WTC11 (cell line): ENCODE measurements around the gene EBF3. TPM values are rescaled to one million over a fixed set of nuclear protein-coding genes. Genes with fewer than 3 reads are reported as not detected.

Experiments used
- ATAC-seq: fragments of 200-7000 bp; cut with Tn5 transposase; 2 replicates; pipeline ENCODE4 v1.10.0; 2021; ENCODE audit warnings: mild to moderate bottlenecking, moderate library complexity
- CTCF ChIA-PET: fragments of 300-600 bp; sonication (Branson Sonifier 250); formaldehyde crosslinking; loops from one replicate; lab custom pipeline; 2021; ENCODE audit warnings: antibody characterized with exemption; lab: Charles Lee
- POLR2A ChIA-PET: fragments of 350-600 bp; sonication (Branson Sonifier 250); formaldehyde crosslinking; loops from one replicate; lab custom pipeline; 2021; ENCODE audit warnings: antibody characterized with exemption; lab: Charles Lee
- DNase-seq: peaks from one replicate; pipeline ENCODE4 v3.0.0; 2021; ENCODE audit warnings: low spot score
- H3K27ac Mint-ChIP-seq: 2 replicates; pipeline ENCODE4 v1.8.0; 2021; ENCODE audit warnings: mixed read lengths
- H3K27me3 Mint-ChIP-seq: 2 replicates; pipeline ENCODE4 v1.8.0; 2021; ENCODE audit warnings: low read depth, mild to moderate bottlenecking, moderate library complexity, mixed read lengths
- H3K36me3 Mint-ChIP-seq: 2 replicates; pipeline ENCODE4 v1.8.0; 2021; ENCODE audit warnings: mixed read lengths
- H3K4me1 Mint-ChIP-seq: 2 replicates; pipeline ENCODE4 v1.8.0; 2022; ENCODE audit warnings: mixed read lengths
- H3K4me3 Mint-ChIP-seq: 2 replicates; pipeline ENCODE4 v1.8.0; 2021; ENCODE audit warnings: mild to moderate bottlenecking, moderate library complexity, mixed read lengths
- H3K9me3 Mint-ChIP-seq: 2 replicates; pipeline ENCODE4 v1.8.0; 2021; ENCODE audit warnings: mixed read lengths
- ETV6 ChIP-seq: sonication (generic); formaldehyde crosslinking; IDR thresholded peaks from 2 replicates; pipeline ENCODE4 v1.8.1; 2022; ENCODE audit warnings: mild to moderate bottlenecking, missing genetic modification reagents
- GABPB1 ChIP-seq: sonication (generic); formaldehyde crosslinking; IDR thresholded peaks from 2 replicates; pipeline ENCODE4 v1.8.1; 2023; ENCODE audit warnings: mild to moderate bottlenecking, missing genetic modification reagents
- JUN ChIP-seq: sonication (generic); formaldehyde crosslinking; IDR thresholded peaks from 2 replicates; pipeline ENCODE4 v1.8.0; 2023; ENCODE audit warnings: mild to moderate bottlenecking, missing genetic modification reagents
- NFATC4 ChIP-seq: fragments of 250-450 bp; sonication (Bioruptor Pico); IDR thresholded peaks from 2 replicates; pipeline ENCODE4 v1.9.0; 2021; ENCODE audit warnings: mild to moderate bottlenecking
- RORB ChIP-seq: fragments of 250-450 bp; sonication (Bioruptor Pico); IDR thresholded peaks from 2 replicates; pipeline ENCODE4 v1.9.0; 2021; ENCODE audit warnings: mild to moderate bottlenecking
- TCF7 ChIP-seq: sonication (generic); formaldehyde crosslinking; IDR thresholded peaks from 2 replicates; pipeline ENCODE4 v1.8.0; 2022; ENCODE audit warnings: mild to moderate bottlenecking, low read depth, missing genetic modification reagents, moderate library complexity
- ZNF263 ChIP-seq: sonication (generic); formaldehyde crosslinking; IDR thresholded peaks from 2 replicates; pipeline ENCODE4 v1.8.1; 2022; ENCODE audit warnings: low read depth, mild to moderate bottlenecking, moderate library complexity, missing genetic modification reagents
- total RNA-seq: library from RNA; stranded (reverse); gene quantifications from 3 replicates; pipeline ENCODE4 v1.2.3, GENCODE V29; 2021
- TF ChIP-seq, protein P1 (sequence below): sonication (generic); formaldehyde crosslinking; IDR thresholded peaks from 2 replicates; pipeline ENCODE4 v1.8.1; 2022; ENCODE audit warnings: mild to moderate bottlenecking, moderate library complexity, missing genetic modification reagents
- TF ChIP-seq, protein P2 (sequence below): sonication (generic); formaldehyde crosslinking; IDR thresholded peaks from 2 replicates; pipeline ENCODE4 v1.8.1; 2023; ENCODE audit warnings: mild to moderate bottlenecking, moderate library complexity, missing genetic modification reagents
- TF ChIP-seq, protein P3 (sequence below): sonication (generic); formaldehyde crosslinking; IDR thresholded peaks from 2 replicates; pipeline ENCODE4 v1.8.0; 2023; ENCODE audit warnings: missing genetic modification reagents, mild to moderate bottlenecking, borderline replicate concordance
- TF ChIP-seq, protein P4 (sequence below): sonication (generic); formaldehyde crosslinking; IDR thresholded peaks from 2 replicates; pipeline ENCODE4 v1.8.1; 2022; ENCODE audit warnings: mild to moderate bottlenecking, missing genetic modification reagents, moderate library complexity, borderline replicate concordance
- TF ChIP-seq, protein P5 (sequence below): sonication (generic); formaldehyde crosslinking; IDR thresholded peaks from 2 replicates; pipeline ENCODE4 v1.8.1; 2023; ENCODE audit warnings: mild to moderate bottlenecking, missing genetic modification reagents
- TF ChIP-seq, protein P6 (sequence below): fragments of 250-450 bp; sonication (Bioruptor Pico); IDR thresholded peaks from 2 replicates; pipeline ENCODE4 v1.9.0; 2021; ENCODE audit warnings: mild to moderate bottlenecking, borderline replicate concordance

The EBF3 gene
- total RNA-seq, 1 experiment from 2014 or later: 1.2 TPM

DNA sequence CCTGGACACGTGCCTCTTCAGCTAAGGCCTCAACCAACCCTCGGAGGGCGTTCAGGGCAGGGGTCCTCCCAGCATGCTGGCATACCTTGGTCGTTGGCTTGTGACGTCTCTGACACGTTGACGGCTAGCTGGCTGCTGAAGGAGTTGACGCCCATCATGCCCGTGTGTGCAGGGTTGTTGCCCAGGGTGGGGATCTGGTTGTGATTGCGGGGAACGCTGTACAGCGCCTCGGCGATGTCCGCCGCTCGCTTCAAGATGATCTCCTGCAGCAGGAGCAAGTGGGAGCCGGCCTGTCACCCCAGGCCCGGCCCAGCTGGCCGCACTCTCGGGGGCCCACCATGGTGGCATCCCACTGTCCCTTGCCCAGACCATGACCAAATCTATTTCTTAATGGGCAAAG is 122.0 kb downstream of the EBF3 start:
- H3K36me3 Mint-ChIP-seq: no peaks in the 10 kb centered on the region
- peaks cover 16% of the 10 kb centered on the region for H3K4me1 Mint-ChIP-seq
- ATAC-seq: no peak
- ChIA-PET CTCF (interaction anchor here (0.7 kb wide), 1 partner anchor 329 kb away, joined by 5 read pairs; no protein-coding TSS in a partner anchor), POLR2A (no interaction called here)
- H3K4me3 Mint-ChIP-seq: no peak overlapping the region
- H3K9me3 Mint-ChIP-seq: no peaks in the 10 kb centered on the region
- TF ChIP-seq, protein P1, sequence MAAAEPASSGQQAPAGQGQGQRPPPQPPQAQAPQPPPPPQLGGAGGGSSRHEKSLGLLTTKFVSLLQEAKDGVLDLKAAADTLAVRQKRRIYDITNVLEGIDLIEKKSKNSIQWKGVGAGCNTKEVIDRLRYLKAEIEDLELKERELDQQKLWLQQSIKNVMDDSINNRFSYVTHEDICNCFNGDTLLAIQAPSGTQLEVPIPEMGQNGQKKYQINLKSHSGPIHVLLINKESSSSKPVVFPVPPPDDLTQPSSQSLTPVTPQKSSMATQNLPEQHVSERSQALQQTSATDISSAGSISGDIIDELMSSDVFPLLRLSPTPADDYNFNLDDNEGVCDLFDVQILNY (CRISPR knock-in tag): no peak
- TF ChIP-seq ZNF263 (no peak), JUN (CRISPR knock-in tag) (no peak), GABPB1 (CRISPR knock-in tag) (no peak), TCF7 (CRISPR knock-in tag) (no peak), ETV6 (CRISPR knock-in tag) (no peak), RORB (CRISPR knock-in tag) (no peak), NFATC4 (CRISPR knock-in tag) (no peak)
- TF ChIP-seq, protein P2, sequence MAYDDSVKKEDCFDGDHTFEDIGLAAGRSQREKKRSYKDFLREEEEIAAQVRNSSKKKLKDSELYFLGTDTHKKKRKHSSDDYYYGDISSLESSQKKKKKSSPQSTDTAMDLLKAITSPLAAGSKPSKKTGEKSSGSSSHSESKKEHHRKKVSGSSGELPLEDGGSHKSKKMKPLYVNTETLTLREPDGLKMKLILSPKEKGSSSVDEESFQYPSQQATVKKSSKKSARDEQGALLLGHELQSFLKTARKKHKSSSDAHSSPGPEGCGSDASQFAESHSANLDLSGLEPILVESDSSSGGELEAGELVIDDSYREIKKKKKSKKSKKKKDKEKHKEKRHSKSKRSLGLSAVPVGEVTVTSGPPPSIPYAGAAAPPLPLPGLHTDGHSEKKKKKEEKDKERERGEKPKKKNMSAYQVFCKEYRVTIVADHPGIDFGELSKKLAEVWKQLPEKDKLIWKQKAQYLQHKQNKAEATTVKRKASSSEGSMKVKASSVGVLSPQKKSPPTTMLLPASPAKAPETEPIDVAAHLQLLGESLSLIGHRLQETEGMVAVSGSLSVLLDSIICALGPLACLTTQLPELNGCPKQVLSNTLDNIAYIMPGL (CRISPR knock-in tag): no peak
- TF ChIP-seq, protein P3, sequence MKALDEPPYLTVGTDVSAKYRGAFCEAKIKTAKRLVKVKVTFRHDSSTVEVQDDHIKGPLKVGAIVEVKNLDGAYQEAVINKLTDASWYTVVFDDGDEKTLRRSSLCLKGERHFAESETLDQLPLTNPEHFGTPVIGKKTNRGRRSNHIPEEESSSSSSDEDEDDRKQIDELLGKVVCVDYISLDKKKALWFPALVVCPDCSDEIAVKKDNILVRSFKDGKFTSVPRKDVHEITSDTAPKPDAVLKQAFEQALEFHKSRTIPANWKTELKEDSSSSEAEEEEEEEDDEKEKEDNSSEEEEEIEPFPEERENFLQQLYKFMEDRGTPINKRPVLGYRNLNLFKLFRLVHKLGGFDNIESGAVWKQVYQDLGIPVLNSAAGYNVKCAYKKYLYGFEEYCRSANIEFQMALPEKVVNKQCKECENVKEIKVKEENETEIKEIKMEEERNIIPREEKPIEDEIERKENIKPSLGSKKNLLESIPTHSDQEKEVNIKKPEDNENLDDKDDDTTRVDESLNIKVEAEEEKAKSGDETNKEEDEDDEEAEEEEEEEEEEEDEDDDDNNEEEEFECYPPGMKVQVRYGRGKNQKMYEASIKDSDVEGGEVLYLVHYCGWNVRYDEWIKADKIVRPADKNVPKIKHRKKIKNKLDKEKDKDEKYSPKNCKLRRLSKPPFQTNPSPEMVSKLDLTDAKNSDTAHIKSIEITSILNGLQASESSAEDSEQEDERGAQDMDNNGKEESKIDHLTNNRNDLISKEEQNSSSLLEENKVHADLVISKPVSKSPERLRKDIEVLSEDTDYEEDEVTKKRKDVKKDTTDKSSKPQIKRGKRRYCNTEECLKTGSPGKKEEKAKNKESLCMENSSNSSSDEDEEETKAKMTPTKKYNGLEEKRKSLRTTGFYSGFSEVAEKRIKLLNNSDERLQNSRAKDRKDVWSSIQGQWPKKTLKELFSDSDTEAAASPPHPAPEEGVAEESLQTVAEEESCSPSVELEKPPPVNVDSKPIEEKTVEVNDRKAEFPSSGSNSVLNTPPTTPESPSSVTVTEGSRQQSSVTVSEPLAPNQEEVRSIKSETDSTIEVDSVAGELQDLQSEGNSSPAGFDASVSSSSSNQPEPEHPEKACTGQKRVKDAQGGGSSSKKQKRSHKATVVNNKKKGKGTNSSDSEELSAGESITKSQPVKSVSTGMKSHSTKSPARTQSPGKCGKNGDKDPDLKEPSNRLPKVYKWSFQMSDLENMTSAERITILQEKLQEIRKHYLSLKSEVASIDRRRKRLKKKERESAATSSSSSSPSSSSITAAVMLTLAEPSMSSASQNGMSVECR (CRISPR knock-in tag): no peak
- TF ChIP-seq, protein P4, sequence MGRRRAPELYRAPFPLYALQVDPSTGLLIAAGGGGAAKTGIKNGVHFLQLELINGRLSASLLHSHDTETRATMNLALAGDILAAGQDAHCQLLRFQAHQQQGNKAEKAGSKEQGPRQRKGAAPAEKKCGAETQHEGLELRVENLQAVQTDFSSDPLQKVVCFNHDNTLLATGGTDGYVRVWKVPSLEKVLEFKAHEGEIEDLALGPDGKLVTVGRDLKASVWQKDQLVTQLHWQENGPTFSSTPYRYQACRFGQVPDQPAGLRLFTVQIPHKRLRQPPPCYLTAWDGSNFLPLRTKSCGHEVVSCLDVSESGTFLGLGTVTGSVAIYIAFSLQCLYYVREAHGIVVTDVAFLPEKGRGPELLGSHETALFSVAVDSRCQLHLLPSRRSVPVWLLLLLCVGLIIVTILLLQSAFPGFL: no peak
- TF ChIP-seq, protein P5, sequence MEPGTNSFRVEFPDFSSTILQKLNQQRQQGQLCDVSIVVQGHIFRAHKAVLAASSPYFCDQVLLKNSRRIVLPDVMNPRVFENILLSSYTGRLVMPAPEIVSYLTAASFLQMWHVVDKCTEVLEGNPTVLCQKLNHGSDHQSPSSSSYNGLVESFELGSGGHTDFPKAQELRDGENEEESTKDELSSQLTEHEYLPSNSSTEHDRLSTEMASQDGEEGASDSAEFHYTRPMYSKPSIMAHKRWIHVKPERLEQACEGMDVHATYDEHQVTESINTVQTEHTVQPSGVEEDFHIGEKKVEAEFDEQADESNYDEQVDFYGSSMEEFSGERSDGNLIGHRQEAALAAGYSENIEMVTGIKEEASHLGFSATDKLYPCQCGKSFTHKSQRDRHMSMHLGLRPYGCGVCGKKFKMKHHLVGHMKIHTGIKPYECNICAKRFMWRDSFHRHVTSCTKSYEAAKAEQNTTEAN (CRISPR knock-in tag): no peak
- TF ChIP-seq, protein P6, sequence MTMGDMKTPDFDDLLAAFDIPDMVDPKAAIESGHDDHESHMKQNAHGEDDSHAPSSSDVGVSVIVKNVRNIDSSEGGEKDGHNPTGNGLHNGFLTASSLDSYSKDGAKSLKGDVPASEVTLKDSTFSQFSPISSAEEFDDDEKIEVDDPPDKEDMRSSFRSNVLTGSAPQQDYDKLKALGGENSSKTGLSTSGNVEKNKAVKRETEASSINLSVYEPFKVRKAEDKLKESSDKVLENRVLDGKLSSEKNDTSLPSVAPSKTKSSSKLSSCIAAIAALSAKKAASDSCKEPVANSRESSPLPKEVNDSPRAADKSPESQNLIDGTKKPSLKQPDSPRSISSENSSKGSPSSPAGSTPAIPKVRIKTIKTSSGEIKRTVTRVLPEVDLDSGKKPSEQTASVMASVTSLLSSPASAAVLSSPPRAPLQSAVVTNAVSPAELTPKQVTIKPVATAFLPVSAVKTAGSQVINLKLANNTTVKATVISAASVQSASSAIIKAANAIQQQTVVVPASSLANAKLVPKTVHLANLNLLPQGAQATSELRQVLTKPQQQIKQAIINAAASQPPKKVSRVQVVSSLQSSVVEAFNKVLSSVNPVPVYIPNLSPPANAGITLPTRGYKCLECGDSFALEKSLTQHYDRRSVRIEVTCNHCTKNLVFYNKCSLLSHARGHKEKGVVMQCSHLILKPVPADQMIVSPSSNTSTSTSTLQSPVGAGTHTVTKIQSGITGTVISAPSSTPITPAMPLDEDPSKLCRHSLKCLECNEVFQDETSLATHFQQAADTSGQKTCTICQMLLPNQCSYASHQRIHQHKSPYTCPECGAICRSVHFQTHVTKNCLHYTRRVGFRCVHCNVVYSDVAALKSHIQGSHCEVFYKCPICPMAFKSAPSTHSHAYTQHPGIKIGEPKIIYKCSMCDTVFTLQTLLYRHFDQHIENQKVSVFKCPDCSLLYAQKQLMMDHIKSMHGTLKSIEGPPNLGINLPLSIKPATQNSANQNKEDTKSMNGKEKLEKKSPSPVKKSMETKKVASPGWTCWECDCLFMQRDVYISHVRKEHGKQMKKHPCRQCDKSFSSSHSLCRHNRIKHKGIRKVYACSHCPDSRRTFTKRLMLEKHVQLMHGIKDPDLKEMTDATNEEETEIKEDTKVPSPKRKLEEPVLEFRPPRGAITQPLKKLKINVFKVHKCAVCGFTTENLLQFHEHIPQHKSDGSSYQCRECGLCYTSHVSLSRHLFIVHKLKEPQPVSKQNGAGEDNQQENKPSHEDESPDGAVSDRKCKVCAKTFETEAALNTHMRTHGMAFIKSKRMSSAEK (CRISPR knock-in tag): no peak
- no peaks in the 10 kb centered on the region for H3K27me3 Mint-ChIP-seq
- no peak for DNase-seq
- no peak overlapping the region for H3K27ac Mint-ChIP-seq
